ENCODE measurements around the gene LYPD4.

The LYPD4 gene

DNA sequence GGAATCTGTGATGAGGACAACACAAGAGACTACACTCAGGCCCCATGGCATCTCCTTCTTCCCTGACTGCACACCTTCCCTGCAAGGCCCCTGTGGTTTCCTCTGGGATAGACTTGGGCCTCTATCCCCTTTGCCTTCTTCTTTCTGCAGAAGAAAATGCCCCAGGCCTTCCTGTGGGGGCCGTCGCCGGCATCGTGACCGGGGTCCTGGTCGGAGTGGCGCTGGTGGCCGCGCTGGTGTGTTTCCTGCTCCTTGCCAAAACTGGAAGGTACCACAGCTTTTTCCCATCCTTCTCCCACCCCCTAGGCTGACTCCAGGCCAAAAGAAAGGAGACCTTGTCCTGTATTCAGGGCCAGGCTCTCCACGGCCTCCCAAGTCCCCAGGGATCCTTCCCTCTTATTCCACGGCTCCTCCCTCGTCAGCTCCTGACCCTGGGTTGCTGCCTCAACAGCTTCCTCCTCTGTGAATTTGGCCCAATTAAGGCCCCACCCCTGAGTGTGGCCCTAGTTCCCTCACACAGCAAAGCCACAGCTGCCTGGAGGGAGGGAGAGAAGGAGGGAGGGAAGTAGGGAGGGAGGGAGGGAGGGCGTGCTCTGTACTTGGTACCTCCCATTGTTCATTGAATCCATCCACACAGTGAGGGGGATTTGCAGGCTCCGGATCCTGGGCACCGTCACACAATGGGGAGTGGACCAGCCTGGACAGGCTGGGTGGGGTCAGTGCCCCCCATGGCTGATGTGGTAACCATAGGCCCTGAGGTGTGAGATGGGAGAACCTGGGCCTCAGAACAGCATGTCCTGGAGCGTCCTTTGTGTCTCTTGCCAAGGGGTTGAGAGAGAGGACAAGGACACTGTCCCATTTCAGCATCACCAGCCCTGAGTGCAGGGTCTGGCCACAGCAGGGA is 35.6 kb downstream of the LYPD4 start:
- no peak overlapping the region for H3K27ac ChIP-seq
- DNase-seq (ENCODE audit: low spot score): no peak

DNA sequence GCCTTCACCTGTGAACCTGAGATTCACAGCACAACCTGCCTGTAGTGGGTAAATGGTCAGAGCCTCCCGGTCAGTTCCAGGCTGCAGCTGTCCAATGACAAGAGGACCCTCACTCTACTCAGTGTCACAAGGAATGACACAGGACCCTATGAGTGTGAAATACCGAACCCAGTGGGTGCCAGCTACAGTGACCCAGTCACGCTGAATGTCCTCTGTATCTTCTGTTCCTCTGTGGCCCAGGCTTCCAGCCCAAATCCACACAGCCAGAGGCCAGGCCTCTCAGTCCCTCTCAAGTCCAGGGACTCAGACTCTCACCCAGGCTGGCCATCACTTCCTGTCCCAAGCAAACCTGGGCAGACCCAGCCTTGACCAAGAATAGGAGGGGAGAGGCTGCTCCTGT is 37.3 kb downstream of the LYPD4 start:
- H3K4me3 ChIP-seq: no peak overlapping the region
- no peak for DNase-seq (ENCODE audit: low spot score)
- no peak overlapping the region for H3K27ac ChIP-seq
- TF ChIP-seq, protein P1, sequence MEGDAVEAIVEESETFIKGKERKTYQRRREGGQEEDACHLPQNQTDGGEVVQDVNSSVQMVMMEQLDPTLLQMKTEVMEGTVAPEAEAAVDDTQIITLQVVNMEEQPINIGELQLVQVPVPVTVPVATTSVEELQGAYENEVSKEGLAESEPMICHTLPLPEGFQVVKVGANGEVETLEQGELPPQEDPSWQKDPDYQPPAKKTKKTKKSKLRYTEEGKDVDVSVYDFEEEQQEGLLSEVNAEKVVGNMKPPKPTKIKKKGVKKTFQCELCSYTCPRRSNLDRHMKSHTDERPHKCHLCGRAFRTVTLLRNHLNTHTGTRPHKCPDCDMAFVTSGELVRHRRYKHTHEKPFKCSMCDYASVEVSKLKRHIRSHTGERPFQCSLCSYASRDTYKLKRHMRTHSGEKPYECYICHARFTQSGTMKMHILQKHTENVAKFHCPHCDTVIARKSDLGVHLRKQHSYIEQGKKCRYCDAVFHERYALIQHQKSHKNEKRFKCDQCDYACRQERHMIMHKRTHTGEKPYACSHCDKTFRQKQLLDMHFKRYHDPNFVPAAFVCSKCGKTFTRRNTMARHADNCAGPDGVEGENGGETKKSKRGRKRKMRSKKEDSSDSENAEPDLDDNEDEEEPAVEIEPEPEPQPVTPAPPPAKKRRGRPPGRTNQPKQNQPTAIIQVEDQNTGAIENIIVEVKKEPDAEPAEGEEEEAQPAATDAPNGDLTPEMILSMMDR (IDR thresholded peaks at IDR 0.05): no peak

More for the DNA sequence above, 35.6 kb downstream of the LYPD4 start:
- TF ChIP-seq, protein P1 (IDR thresholded peaks at IDR 0.05): no peak
- no peak overlapping the region for H3K4me3 ChIP-seq

DNA sequence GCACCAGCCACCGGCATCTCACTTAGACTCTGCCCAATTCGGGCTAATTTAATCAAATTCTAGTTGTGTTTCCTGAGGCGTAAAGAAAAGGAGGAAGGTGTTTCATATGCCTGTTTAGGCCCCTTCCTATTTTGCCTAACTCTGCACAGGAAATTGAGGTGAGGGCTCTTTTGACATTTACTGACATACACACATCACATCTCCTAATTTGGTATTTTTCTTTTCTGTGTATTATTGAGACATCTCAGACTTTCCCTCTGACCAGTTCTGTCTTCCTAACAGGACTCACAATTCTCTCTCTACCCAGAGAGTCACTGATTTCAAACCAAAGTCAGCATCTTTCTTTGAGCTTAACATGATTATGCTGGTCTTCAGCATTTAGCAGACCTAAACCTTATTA is 40.1 kb downstream of the LYPD4 start:
- Histone ChIP-seq H3K4me3 (no peak overlapping the region), H3K27ac (no peak overlapping the region)
- TF ChIP-seq, protein P1 (IDR thresholded peaks at IDR 0.05): no peak
- DNase-seq (ENCODE audit: low spot score): no peak

DNA sequence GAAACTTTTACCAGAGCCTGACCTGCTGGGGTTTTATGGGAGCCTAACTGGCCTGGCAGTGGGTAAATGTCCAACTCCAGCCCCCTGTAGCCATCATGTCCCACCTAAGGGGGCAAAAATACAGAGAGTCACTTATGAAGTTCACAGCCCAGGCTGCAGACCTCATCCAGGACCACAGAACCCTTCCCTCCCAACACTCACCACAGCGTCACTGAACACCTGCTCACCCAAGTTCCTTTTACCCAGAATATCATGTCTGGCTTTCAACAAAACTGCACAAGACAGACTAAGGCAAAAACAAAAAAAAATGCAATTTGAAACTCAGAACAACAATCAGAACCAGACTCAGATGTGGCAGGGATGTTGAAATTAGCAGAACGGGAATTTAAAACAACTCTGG is 41.7 kb downstream of the LYPD4 start:
- H3K4me3 ChIP-seq: no peak overlapping the region
- no peak for DNase-seq (ENCODE audit: low spot score)
- H3K27ac ChIP-seq: no peak overlapping the region
- TF ChIP-seq, protein P1 (IDR thresholded peaks at IDR 0.05): no peak

DNA sequence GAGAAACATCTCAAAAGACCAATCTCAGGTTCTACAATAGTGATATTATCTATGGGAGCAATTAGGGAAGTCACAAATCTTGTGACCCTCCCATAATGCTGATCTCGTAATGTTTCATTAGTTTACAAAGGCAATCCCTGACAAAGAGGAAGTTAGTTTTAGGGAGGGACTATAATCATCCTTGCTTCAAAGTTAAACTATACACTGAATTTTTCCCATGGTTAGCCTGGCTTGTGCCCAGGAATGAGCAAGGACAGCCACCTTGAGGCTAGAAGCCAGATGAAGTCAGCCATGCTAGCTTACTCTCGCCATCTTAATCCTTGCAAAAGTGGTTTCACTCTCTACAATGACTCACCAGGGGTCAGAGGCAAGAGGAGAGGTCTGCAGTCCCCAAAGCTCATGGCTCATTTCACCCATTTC is 42.7 kb downstream of the LYPD4 start:
- DNase-seq (ENCODE audit: low spot score): no peak
- H3K27ac ChIP-seq: peak overlapping the region in 1 of 2 donors; percentile 17
- H3K4me3 ChIP-seq: no peak overlapping the region
- TF ChIP-seq, protein P1 (IDR thresholded peaks at IDR 0.05): no peak

GRCh38 chr19:41801031-41801430 is 43.5 kb downstream of the LYPD4 start:
- H3K27ac ChIP-seq: no peak overlapping the region
- DNase-seq (ENCODE audit: low spot score): no peak
- TF ChIP-seq, protein P1 (IDR thresholded peaks at IDR 0.05): no peak
- H3K4me3 ChIP-seq: no peak overlapping the region

- Histone ChIP-seq H3K27ac (no peak overlapping the region), H3K4me3 (no peak overlapping the region)
- DNase-seq (ENCODE audit: low spot score): no peak
- TF ChIP-seq, protein P1 (IDR thresholded peaks at IDR 0.05): no peak
Observed at GRCh38 chr19:41799444-41800000, 45.0 kb downstream of the LYPD4 start.

All from coronary artery (tissue), 2 donors.